HPDE6-E6E7 (cell line): ENCODE data around the gene PARD3.

Experiments used
- DNase-seq: peaks from one replicate; pipeline ENCODE4 v3.0.0; 2011; ENCODE audit warnings: missing footprints; ENCODE audit errors: extremely low spot score

The PARD3 gene

DNA sequence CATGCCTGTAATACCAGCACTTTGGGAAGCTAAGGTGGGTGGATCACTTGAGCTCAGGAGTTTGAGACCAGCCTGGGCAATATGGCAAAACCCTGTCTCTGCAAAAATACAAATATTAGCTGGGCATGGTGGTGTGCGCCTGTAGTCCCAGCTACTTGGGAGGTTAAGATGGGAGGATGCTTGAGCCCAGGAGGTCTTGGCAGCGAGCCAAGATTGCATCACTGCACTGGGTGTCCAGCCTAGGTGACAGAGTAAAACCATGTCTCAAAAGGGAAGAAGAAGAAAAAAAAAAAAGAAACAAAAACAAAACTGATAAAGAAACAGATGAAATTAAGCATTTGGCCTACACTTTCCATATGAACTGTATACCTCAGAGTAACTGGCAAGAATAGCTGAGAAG lies 319.2 kb downstream of the PARD3 start:
- no peak for DNase-seq

DNA sequence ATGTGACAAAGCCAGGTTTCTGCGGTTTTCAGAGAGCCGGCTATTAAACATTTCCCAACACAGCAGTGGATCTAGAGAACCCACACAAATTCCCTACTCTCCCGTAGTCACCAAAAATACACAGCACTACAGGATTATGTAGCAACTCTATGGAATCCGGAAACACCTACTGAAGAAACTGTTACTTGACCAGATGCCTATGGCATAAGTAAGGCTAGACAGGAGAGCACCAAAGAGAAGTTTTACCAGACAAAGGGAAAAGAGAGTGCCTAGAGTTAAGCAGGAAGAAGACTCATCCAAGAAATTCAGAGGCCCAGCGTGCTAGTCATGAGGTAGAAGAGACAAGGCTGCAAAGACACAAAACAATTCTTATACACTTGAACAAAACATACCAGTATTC lies 321.1 kb downstream of the PARD3 start:
- peak; percentile 44 for DNase-seq

DNA sequence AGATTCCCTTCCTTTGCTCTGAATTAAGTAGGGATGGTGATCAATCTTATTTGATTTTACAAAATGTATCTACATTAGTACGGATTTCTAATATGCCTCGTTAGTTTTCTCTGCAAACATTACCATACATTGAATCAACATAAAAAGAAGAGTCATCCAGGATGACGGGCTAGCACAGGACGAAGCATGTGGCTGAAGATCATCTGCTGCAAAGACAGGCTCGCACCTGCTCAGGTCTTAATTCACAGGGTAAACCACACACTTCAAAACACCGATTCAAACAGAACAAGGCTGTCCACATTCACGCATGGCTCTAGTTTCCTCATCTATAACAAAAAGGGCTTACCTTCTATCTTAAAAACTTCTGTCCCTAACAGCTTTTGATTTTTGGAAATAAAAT lies 323.0 kb downstream of the PARD3 start:
- DNase-seq = peak; percentile 20

DNA sequence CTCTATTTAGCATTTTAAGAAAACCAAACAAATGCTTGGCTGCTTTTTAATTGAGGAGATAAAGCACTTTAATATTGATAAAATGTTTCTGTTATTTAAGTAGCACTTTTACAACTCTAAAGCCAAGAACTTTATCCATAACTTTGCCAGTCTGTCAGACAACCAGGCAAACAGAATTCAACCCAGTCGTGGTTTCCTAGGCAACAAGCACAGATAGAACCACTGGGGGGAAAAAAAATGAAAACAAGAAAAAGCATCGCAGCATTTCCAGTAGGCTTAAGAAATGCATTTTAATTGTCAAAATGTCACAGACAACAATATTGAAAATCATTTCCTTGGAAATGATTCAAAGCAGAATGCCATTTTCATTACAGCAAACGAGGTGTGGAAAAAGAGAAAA lies 323.4 kb downstream of the PARD3 start:
- no peak for DNase-seq

DNA sequence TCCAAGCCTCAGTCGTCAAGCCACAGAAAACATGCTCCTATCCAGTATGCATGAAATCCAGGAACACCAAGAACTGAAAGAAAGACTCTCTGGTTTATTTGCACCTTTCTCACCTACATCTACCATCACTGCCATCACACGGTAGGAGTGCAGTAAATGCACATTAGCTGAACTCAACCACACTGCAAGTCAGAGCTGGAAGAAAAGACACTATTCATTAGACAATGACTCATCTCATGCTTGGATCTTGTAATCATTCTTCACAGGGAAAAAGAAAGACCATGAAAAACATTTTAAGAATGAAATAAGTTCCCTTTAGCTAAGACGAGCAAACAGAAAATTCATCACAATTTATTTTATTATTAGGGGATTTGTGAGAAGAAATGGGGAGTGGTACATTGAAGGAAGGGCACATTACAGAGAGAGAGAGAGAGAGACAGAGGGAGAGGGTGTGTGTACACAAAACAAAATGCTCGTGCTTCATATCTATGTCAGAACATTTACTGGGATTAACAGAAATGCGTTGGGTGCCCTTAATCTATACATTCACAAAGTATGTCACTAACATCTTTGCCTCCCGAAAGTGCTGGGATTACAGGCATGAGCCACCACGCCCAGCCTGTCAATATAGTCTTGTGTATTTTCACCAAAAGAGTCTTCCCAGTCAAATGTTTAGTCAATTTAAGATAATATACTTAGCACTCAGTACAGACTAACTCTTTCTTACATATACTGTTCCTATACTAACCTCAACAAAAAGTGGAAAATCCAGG lies 324.9 kb downstream of the PARD3 start:
- peak; percentile 32 for DNase-seq

DNA sequence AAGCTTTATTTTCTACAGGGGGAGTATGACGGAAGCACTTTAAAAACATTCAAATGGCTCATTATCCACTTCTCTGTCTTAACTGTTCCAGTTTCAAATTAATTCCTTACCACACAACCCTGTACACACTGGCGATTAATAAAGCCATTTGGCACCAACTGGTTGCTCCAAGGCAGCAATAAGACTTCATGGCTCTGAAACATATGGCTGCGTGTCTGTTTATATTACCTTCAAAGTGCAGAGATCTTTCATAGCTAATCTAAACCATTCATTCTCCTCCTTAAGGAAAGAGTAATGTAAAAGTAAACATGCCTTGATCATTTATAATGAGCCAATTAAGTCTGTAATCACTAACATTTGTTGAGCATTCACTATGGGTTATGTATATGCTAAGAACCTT lies 325.7 kb downstream of the PARD3 start:
- DNase-seq = no peak

DNA sequence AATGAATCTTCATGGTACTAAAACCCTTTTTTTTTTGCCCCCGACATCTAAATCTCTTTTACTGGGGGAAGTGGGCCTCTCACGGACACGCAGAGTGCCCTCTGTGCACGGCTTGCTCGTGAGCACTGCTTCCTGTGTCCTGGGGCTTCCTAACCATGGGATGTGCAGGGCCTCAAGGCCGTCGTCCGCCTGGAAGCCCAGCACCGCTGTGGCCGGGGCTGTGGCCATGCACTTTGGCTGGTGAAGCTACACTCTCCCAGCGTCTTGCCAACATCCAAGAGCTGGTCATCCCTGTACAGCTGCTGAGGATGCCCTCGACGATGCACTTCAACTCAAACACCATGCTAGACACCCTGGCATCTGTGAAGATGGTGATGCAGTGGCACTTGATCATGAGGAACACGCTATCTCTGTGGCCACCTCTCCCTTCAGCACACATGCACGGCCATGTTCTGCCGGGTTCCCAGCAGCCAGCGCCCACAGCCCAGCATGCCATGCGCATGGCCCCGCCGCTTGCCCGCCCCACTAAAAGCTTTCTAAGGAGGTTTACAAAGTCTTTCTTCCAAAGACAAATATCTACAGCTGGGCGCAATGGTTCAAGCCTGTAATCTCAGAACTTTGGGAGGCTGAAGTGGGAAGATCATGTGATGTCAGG lies 326.5 kb downstream of the PARD3 start:
- DNase-seq = no peak

DNA sequence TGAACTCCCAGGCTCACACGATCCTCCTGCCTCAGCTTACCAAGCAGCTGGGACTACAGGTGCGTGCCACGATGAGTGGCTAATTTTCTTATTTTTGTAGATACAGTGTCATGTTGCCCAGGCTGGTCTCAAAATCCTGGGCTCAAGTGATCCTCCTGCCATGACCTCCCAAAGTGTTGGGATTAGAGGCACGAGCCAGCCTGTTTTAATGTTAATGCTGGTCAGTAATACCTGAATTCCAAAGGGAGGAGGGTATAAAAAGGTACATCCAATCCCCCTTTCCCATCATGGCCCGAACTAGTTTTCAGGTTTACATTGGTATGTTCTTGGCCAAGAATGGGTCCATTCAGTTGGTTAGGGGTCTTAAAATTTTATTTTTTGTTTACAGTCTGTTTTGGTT lies 329.1 kb downstream of the PARD3 start:
- no peak for DNase-seq

DNA sequence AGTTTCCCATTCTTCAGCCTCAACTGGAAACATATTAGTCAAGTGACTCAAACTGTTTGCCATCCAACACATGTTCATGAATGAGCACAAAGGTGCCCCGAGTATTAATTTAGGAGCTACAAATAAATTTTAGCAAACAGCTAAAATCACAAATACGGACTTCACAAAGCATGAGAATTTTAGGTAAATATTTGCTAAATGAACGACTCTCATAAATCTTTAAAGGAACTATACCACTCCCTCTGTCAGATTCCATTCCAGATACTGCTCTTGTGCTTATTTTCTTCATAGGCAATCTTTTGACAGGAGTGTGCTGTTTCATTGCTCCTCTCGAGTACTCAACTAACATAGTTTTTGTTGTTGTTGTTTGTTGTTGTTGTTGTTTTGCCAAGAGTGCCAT lies 330.9 kb downstream of the PARD3 start:
- no peak for DNase-seq

DNA sequence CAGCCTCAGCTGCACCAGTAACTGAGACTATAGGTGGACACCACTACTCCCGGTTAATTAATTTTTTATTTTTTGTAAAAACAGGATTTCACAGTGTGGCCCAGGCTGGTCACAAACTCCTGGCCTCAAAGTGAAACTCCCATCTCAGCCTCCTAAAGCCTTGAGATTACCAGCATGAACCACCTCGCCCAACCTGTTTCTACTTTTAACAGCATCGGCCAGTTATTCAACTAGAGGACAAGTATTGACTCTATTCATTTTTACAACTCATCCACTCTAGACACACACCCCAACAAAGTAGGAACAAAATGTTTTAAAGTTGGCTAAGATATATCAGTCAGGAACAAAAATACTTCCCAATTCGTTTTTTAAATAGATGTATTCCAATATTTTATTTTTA lies 334.8 kb downstream of the PARD3 start:
- DNase-seq = no peak

DNA sequence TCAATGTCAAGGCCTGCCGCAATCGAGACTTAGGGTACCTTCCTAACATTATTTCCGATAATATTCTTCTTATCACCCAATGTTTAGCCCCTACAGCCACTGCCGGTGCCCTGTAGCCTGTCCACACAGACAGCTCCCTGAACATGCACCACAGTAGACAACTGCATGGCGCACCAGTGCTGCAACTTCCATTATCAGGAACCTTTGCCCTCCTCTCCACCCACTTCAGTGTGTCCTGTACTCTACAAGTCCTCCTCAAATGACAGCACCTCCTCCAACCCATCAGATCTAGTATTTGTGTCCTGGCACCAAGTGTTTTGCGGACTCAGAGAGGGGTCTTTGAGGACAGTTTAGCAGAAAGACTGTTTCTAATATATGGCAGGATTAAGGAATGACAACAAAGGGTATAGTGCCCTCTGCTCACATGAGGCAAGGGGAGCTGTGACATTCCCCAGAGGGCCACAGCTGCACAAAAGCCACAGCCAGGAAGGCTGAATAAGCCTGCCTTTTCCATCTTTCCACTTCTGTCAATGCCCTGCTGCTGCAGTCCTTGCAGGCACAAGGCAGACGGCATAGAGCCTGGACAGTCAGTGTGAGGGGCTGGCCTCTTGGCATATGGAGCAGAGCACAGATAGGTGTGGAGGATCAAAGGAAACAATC lies 335.4 kb downstream of the PARD3 start:
- DNase-seq = no peak

DNA sequence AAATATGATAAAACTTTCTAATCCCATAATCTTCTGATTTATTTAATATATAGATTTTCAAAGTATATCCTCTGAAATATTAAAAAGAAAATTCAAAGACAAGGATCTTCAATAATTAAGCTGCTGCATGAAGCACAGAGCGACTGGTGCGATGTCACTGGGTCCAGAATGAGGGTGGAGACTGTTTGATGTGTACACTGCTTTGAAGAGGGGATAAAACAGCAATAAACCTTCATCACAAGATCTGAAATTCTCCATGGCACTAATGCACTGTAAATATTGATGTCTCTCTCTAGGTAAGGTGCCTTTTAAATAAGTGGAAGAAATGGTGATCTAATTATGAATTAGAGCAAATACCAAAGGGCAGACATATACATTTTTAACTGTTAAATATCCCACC lies 337.8 kb downstream of the PARD3 start:
- no peak for DNase-seq

DNA sequence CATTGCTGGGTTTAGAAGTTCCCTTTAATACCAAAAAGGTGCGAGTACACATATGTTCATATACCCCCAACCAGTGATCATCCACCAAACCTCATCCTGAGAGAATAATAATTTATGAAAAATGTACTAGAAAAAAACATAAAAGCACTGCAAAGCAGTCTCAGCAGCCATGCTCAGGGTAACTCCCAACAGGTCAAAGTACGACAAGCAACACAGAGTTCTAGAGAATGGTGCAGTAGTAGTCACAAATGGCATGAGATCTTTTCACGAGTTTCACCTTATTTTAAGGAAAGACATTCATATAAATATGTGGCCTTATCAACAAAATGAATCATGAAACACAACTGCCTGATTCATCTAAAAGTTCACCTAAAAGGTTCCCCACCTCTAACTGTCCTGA lies 338.5 kb downstream of the PARD3 start:
- no peak for DNase-seq

DNA sequence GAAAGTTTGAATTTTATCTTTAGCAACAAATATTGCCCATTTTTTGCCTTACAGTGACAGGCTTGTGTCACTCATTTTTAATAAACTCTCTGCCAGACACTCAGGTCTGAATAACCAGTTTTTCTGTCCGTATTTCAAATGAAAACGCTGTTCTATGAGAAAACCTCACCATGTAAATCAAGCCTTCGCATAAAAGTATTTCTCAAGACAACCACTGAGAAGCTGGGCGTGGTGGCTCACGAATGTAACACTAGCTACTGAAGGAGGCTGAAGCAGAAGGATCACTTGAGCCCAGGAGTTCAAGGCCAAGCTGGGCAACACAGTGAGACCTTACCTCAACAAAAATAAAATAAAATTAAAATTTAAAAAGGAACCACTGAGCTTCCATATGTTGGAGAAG lies 339.3 kb downstream of the PARD3 start:
- no peak for DNase-seq

DNA sequence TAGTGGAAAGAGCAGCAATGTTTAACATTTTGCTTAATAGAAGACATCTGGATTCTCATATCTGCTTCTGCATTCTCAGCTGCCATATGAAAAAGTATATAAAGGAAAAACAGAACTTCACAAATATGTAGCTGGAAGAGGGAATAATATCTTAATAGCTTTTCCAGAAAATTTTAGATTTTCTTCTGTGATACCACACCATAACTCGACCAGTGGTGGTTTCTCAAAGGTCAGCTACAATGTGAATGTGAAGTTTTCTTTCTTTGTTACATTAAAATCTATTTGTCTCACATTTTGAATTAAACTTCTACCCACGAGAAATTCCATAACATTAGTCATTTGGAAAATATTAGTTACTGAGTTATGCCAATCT lies 339.8 kb downstream of the PARD3 start:
- DNase-seq = no peak

DNA sequence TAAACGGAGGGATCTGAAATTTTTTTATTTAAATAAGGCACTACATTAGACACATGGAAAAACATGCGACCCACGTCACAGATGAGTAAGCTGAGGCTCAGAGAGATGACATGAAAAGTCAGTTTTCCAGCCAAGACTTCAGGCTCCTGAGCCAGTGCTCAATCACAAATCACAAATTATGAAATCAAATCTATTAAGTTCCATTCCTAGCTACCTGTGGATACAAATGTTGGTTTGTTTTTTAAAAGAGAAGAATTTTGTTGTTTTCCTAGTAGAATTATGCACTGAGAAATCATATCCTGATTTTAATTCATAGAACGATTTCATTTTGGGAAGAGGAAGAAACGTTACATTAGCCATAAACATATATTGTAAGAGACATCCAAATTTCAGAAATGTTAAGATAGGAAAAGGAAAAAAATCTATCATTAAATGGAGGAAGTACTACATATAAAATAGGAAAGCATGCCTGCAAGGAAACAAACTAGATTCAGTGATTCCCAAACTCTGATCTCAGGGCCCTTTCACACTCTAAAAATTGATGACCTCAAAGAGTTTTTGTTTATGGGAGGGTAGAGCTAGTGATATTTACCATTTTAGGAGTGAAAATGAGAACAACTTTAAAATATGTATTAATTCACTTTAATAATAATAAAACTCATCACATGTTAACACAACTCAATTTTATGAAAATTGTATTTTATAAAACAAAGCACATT lies 340.4 kb downstream of the PARD3 start:
- no peak for DNase-seq

DNA sequence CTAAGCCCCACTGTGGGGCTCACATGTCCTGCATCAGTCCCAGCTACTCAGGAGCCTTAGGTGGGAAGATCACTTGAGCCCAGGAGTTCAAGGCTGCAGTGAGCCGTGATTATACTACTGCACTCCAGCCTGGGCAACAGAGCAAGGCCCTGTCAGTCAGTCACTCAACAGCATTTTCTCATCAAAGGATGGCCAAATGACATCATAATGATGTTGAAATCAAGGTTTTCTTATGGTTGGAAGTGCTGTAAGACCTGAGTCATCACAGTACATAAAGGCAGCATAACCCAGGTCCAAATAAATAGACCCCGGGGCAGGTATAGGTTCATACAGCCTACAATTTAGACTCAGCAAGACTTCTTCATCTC lies 341.1 kb downstream of the PARD3 start:
- peak; percentile 3 for DNase-seq

DNA sequence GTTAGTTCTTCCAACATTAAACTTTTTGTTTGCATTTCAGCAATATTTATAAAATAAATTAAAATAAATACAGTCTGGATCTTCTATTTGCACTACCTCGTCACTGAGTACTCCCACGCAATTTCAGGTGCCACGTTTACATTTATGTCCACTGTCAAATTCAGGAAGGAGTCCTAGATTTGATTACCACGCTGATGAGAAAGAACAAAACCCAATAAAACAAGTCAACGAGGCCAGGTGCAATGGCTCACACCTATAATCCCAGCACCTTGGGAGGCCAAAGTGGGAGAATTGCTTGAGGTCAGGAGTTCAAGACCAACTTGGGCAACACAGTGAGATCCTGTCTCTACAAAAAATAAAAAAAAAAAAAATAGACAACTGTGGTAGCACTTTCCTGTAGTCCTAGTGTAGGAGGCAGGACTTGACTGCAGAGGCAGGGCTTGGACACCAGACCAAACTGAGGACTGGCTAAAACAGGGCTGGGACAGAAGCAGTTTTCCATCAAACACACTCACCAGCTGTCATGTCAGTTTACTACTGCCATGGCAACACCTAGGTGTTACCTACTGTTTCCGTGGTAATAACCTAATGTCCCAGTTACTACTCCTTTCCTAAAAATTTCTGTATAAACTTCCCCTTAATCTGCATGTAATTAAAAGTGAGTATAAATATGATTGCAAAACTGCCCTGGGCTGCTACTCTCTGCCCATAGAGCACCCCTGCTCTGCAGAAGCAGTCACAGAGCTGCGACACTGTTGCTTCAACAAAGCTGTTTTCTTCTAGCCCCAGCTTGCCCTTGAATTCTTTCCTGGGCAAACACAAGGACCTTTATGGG lies 341.7 kb downstream of the PARD3 start:
- DNase-seq = no peak

DNA sequence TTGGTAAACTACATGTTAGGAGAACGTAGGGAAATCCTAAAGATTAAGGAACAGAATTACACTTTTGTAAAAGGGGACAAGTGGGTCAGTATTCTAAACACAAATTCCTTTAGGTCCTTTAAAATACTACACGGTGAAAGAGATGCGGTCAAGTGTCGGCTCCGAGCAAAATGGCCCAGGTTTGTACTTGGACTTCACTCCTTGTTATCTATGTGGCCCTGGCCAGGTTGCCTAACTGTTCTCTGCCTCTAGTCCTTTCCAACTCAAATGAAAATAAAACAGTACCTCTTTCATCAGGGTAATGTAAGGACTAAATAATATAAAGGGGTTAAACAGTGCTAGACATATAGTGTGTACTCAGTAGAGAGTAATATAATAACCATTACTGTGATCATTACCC lies 344.8 kb downstream of the PARD3 start:
- DNase-seq = no peak

DNA sequence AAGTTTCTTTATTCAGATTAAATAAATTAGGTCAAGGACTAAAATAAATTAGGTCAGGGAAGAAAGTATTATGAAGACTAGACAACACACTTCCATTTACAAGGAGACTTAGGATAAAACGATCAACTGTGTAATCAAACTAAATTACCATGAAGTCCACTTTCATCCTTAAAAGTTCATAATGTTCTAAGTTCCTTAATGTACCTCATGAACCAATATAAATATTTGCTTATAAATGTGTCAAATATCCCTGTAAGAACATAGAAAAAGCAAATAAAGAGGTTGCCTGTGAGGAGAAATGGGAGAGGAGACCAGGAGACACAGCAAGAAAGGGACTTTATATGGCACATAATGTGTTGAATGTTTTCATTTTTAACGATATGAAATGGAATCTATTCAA lies 345.6 kb downstream of the PARD3 start:
- DNase-seq = no peak

DNA sequence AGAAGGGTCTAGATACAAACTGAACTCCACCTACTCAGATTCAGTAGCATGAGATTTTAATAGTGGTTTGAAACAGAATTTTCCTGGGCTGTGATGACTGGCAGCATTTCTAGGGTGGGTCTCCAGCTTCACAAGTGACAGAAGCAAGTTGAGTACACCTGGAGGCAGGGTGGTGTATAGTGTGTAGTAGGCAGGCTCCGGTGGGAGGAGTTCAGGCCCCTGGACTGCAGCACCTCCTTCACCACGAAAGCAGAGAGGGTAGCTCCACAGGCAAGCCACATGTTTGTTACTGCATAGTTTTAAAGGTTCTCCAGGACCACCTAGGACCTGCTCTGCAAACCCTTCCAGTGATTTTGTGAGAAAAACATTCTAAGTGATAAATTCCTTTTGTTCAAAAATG lies 347.2 kb downstream of the PARD3 start:
- DNase-seq = no peak

DNA sequence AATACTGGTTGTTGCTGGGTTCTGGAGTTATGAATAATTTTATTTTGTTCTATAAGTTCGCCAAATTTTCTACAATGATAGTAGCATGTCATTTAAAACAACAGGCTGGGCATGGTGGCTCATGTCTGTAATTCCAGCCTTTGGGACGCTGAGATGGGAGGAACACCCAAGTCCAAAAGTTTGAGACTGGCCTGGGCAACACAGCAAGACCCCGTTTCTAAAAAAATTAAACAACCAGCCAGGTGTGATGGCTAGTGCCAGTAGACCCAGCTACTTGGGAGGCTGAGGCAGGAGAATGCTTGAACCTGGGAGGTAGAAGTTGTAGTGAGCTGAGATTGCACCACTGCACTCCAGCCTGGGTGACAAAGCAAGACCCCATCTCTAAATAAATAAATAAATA lies 347.7 kb downstream of the PARD3 start:
- DNase-seq = no peak
